Activated naive CD8-positive, alpha-beta T cell (primary cell): Measurements from ENCODE around the gene KCNMA1.

Experiments used
- H3K27ac Mint-ChIP-seq: one replicate; pipeline ENCODE4 v1.8.0; 2021; ENCODE audit warnings: mixed read lengths
- H3K27me3 Mint-ChIP-seq: one replicate; pipeline ENCODE4 v1.8.0; 2021; ENCODE audit warnings: mixed read lengths
- H3K36me3 Mint-ChIP-seq: one replicate; pipeline ENCODE4 v1.8.0; 2021; ENCODE audit warnings: mixed read lengths
- H3K4me1 Mint-ChIP-seq: one replicate; pipeline ENCODE4 v1.8.0; 2021; ENCODE audit warnings: low read depth, mixed read lengths
- H3K4me3 Mint-ChIP-seq: one replicate; pipeline ENCODE4 v1.8.0; 2021; ENCODE audit warnings: mild to moderate bottlenecking, mixed read lengths
- H3K9me3 Mint-ChIP-seq: one replicate; pipeline ENCODE4 v1.8.0; 2021; ENCODE audit warnings: low read depth, mixed read lengths

KCNMA1 gene

GRCh38 chr10:77105761-77106221, 531.8 kb downstream of the KCNMA1 start:
- Mint-ChIP-seq H3K36me3 (no peaks in the 10 kb centered on the region), H3K9me3 (no peaks in the 10 kb centered on the region), H3K27ac (no peak overlapping the region), H3K27me3 (peaks cover 2% of the 10 kb centered on the region), H3K4me1 (no peaks in the 10 kb centered on the region), H3K4me3 (no peak overlapping the region)

GRCh38 chr10:77104459-77104980, 533.1 kb downstream of the KCNMA1 start:
- Mint-ChIP-seq H3K27ac (no peak overlapping the region), H3K27me3 (peaks cover 2% of the 10 kb centered on the region), H3K9me3 (no peaks in the 10 kb centered on the region), H3K36me3 (no peaks in the 10 kb centered on the region), H3K4me1 (no peaks in the 10 kb centered on the region), H3K4me3 (no peak overlapping the region)

- H3K9me3 Mint-ChIP-seq: no peaks in the 10 kb centered on the region
- H3K4me1 Mint-ChIP-seq: no peaks in the 10 kb centered on the region
- no peak overlapping the region for H3K27ac Mint-ChIP-seq
- H3K27me3 Mint-ChIP-seq: peaks cover 2% of the 10 kb centered on the region
- H3K36me3 Mint-ChIP-seq: no peaks in the 10 kb centered on the region
- H3K4me3 Mint-ChIP-seq: no peak overlapping the region
These were observed 534.4 kb downstream of the KCNMA1 start for GRCh38 chr10:77103213-77103612.

GRCh38 chr10:77101341-77101740, 536.3 kb downstream of the KCNMA1 start:
- Mint-ChIP-seq H3K9me3 (no peaks in the 10 kb centered on the region), H3K4me3 (no peak overlapping the region), H3K4me1 (no peaks in the 10 kb centered on the region), H3K36me3 (no peaks in the 10 kb centered on the region), H3K27me3 (peaks cover 2% of the 10 kb centered on the region), H3K27ac (no peak overlapping the region)

GRCh38 chr10:77099136-77099535, 538.5 kb downstream of the KCNMA1 start:
- Mint-ChIP-seq H3K36me3 (no peaks in the 10 kb centered on the region), H3K4me1 (no peaks in the 10 kb centered on the region)

GRCh38 chr10:77097625-77098024, 540.0 kb downstream of the KCNMA1 start:
- Mint-ChIP-seq H3K9me3 (no peaks in the 10 kb centered on the region), H3K27me3 (no peaks in the 10 kb centered on the region), H3K36me3 (no peaks in the 10 kb centered on the region), H3K4me1 (no peaks in the 10 kb centered on the region), H3K27ac (no peak overlapping the region), H3K4me3 (no peak overlapping the region)

More at GRCh38 chr10:77099136-77099535, 538.5 kb downstream of the KCNMA1 start:
- no peak overlapping the region for H3K4me3 Mint-ChIP-seq
- H3K27ac Mint-ChIP-seq: no peak overlapping the region
- no peaks in the 10 kb centered on the region for H3K9me3 Mint-ChIP-seq
- H3K27me3 Mint-ChIP-seq: no peaks in the 10 kb centered on the region

- H3K27me3 Mint-ChIP-seq: no peaks in the 10 kb centered on the region
These were observed 544.5 kb downstream of the KCNMA1 start for GRCh38 chr10:77093126-77093525.

GRCh38 chr10:77091597-77092165, 545.9 kb downstream of the KCNMA1 start:
- Mint-ChIP-seq H3K27ac (no peak overlapping the region), H3K27me3 (no peaks in the 10 kb centered on the region), H3K4me3 (no peak overlapping the region), H3K36me3 (no peaks in the 10 kb centered on the region), H3K9me3 (no peaks in the 10 kb centered on the region), H3K4me1 (no peaks in the 10 kb centered on the region)

More at GRCh38 chr10:77093126-77093525, 544.5 kb downstream of the KCNMA1 start:
- H3K27ac Mint-ChIP-seq: no peak overlapping the region
- no peak overlapping the region for H3K4me3 Mint-ChIP-seq
- H3K36me3 Mint-ChIP-seq: no peaks in the 10 kb centered on the region
- H3K9me3 Mint-ChIP-seq: no peaks in the 10 kb centered on the region
- H3K4me1 Mint-ChIP-seq: no peaks in the 10 kb centered on the region

GRCh38 chr10:77090381-77091356, 546.9 kb downstream of the KCNMA1 start:
- Mint-ChIP-seq H3K36me3 (no peaks in the 10 kb centered on the region), H3K9me3 (no peaks in the 10 kb centered on the region), H3K27me3 (no peaks in the 10 kb centered on the region), H3K27ac (no peak overlapping the region), H3K4me3 (no peak overlapping the region), H3K4me1 (no peaks in the 10 kb centered on the region)

GRCh38 chr10:77087366-77087765, 550.2 kb downstream of the KCNMA1 start:
- Mint-ChIP-seq H3K36me3 (no peaks in the 10 kb centered on the region), H3K4me3 (no peak overlapping the region), H3K4me1 (no peaks in the 10 kb centered on the region), H3K27me3 (no peaks in the 10 kb centered on the region), H3K27ac (no peak overlapping the region), H3K9me3 (no peaks in the 10 kb centered on the region)

- Mint-ChIP-seq H3K27ac (no peak overlapping the region), H3K9me3 (no peaks in the 10 kb centered on the region), H3K4me3 (no peak overlapping the region), H3K4me1 (no peaks in the 10 kb centered on the region), H3K27me3 (no peaks in the 10 kb centered on the region), H3K36me3 (no peaks in the 10 kb centered on the region)
These were observed 551.5 kb downstream of the KCNMA1 start for GRCh38 chr10:77086081-77086480.

- H3K27ac Mint-ChIP-seq: no peak overlapping the region
- no peak overlapping the region for H3K4me3 Mint-ChIP-seq
- no peaks in the 10 kb centered on the region for H3K4me1 Mint-ChIP-seq
- no peaks in the 10 kb centered on the region for H3K36me3 Mint-ChIP-seq
- no peaks in the 10 kb centered on the region for H3K9me3 Mint-ChIP-seq
- no peaks in the 10 kb centered on the region for H3K27me3 Mint-ChIP-seq
These were observed 552.3 kb downstream of the KCNMA1 start for GRCh38 chr10:77085344-77085743.

GRCh38 chr10:77084431-77085144, 553.0 kb downstream of the KCNMA1 start:
- Mint-ChIP-seq H3K9me3 (no peaks in the 10 kb centered on the region), H3K36me3 (no peaks in the 10 kb centered on the region), H3K27me3 (no peaks in the 10 kb centered on the region), H3K27ac (no peak overlapping the region), H3K4me3 (no peak overlapping the region), H3K4me1 (no peaks in the 10 kb centered on the region)

GRCh38 chr10:77082601-77083252, 554.9 kb downstream of the KCNMA1 start:
- no peaks in the 10 kb centered on the region for H3K36me3 Mint-ChIP-seq
- no peak overlapping the region for H3K4me3 Mint-ChIP-seq
- H3K9me3 Mint-ChIP-seq: no peaks in the 10 kb centered on the region
- H3K27me3 Mint-ChIP-seq: no peaks in the 10 kb centered on the region
- no peak overlapping the region for H3K27ac Mint-ChIP-seq
- H3K4me1 Mint-ChIP-seq: no peaks in the 10 kb centered on the region
